GM12875 (cell line): Measurements from ENCODE around the gene TRAM2.

Experiments used
- H3K4me3 ChIP-seq: one replicate; pipeline ENCODE4 v1.5.1; 2011; ENCODE audit warnings: low read depth, low read length, control low read depth
- CTCF ChIP-seq: IDR thresholded peaks from 2 replicates; pipeline ENCODE4 v1.5.1; 2011; ENCODE audit warnings: low read depth, mild to moderate bottlenecking, control low read depth, inconsistent platforms, low read length, moderate library complexity, borderline replicate concordance; ENCODE audit not compliant: insufficient read depth

TRAM2 gene

DNA sequence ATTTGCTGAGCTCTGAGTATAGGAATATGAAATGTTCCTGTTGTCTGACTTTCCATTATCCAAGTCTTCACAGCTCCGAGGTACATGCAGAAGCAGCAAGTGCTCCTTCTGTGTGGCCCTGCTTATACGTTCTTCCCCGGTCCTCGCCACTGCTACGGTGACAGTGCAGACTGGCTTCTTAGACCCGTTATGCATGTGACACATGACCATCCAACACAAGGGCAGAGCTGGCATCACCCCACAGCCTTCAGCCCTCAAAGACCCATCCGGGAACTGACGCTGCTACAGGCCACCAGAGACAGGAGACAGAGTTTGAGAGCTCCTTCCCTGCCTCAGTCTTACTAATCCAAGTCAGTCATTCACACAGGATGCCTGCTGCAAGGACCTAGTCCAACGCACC is 70.4 kb downstream of the TRAM2 start:
- TF ChIP-seq CTCF: no peak
- H3K4me3 ChIP-seq: no peak overlapping the region

- peak; percentile 17; the same call in 1 of the 2 replicates for TF ChIP-seq CTCF
- H3K4me3 ChIP-seq: no peak overlapping the region
These were observed 71.0 kb downstream of the TRAM2 start for GRCh38 chr6:52505726-52506409.

GRCh38 chr6:52504782-52505136 is 72.1 kb downstream of the TRAM2 start:
- H3K4me3 ChIP-seq: no peak overlapping the region
- TF ChIP-seq CTCF: no peak

- no peak for TF ChIP-seq CTCF
- H3K4me3 ChIP-seq: no peak overlapping the region
These were observed 72.7 kb downstream of the TRAM2 start for GRCh38 chr6:52503851-52504781.

GRCh38 chr6:52503323-52503747 is 73.5 kb downstream of the TRAM2 start:
- H3K4me3 ChIP-seq: no peak overlapping the region
- TF ChIP-seq CTCF: 0 out of 2 replicates have a peak, but pooled peaks have one; percentile 16

GRCh38 chr6:52502306-52503029 is 74.4 kb downstream of the TRAM2 start:
- no peak overlapping the region for H3K4me3 ChIP-seq
- no peak for TF ChIP-seq CTCF
